SH-SY5Y (cell line): ENCODE measurements around the gene GCFC2.

Experiments
- GATA2 ChIP-seq: IDR thresholded peaks from 2 replicates; pipeline ENCODE4 v1.6.1; 2011; ENCODE audit warnings: mild to moderate bottlenecking, low read depth, low read length
- GATA3 ChIP-seq: IDR thresholded peaks from 2 replicates; pipeline ENCODE4 v1.6.1; 2011; ENCODE audit warnings: low read depth, mild to moderate bottlenecking, low read length, moderate library complexity

DNA sequence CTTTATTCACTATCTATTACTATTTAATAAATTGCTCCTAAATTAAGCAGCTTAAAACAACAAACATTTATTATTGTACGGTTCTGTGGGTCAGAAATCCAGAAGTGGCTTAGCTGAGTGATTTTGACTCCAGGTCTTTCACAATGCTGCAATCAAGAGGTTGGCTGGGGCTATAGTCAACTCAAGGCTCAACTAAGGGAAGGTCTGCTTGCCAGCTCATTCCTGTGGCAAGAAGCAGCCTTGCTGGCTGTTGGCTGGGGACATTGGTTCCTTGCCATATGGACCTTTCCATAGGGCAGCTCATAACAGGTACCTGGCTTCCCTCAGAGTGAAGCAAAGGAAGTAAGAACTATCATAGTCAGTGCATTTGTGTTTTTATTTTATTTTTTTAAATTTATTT, 69.1 kb downstream of the GCFC2 start:
- TF ChIP-seq GATA2 (no peak), GATA3 (no peak)
